Measurements from ENCODE around the gene PHKB. TPM values are rescaled to one million over a fixed set of nuclear protein-coding genes. Genes with fewer than 3 reads are reported as not detected.

PHKB gene
- total RNA-seq, 4 donors from 2014 or later: 62.0 to 164 (median 111) TPM

DNA sequence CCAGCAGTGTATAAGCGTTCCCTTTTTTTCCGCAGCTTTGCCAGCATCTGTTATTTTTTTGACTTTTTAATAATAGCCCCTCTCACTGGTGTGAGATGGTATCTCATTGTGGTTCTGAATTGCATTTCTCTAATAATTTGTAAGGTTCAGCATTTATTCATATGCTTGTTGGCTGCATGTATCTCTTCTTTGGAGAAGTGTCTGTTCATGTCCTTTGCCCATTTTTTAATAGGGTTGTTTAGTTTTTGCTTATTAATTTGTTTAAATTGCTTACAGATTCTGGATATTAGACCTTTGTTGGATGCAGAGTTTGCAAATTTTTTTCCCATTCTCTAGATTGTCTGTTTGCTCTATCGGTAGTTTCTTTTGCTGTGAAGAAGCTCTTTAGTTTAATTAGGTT lies 26.9 kb downstream of the PHKB start:
- Histone ChIP-seq H3K36me3 (no peaks in the 10 kb centered on the region), H3K9me3 (peaks cover 0 to 17% of the 10 kb centered on the region in 2 donors), H3K27ac (no peak overlapping the region), H3K27me3 (no peaks in the 10 kb centered on the region), H3K4me3 (no peak overlapping the region), H3K4me1 (no peaks in the 10 kb centered on the region)
- DNase-seq: no peak
- intact Hi-C loops (cut with DNase I; ENCODE audit: low total_unique reads): no loop called here
- TF ChIP-seq, protein P1, sequence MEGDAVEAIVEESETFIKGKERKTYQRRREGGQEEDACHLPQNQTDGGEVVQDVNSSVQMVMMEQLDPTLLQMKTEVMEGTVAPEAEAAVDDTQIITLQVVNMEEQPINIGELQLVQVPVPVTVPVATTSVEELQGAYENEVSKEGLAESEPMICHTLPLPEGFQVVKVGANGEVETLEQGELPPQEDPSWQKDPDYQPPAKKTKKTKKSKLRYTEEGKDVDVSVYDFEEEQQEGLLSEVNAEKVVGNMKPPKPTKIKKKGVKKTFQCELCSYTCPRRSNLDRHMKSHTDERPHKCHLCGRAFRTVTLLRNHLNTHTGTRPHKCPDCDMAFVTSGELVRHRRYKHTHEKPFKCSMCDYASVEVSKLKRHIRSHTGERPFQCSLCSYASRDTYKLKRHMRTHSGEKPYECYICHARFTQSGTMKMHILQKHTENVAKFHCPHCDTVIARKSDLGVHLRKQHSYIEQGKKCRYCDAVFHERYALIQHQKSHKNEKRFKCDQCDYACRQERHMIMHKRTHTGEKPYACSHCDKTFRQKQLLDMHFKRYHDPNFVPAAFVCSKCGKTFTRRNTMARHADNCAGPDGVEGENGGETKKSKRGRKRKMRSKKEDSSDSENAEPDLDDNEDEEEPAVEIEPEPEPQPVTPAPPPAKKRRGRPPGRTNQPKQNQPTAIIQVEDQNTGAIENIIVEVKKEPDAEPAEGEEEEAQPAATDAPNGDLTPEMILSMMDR (IDR thresholded peaks at IDR 0.05): no peak
- TF ChIP-seq POLR2A (IDR thresholded peaks at IDR 0.05): no peak

DNA sequence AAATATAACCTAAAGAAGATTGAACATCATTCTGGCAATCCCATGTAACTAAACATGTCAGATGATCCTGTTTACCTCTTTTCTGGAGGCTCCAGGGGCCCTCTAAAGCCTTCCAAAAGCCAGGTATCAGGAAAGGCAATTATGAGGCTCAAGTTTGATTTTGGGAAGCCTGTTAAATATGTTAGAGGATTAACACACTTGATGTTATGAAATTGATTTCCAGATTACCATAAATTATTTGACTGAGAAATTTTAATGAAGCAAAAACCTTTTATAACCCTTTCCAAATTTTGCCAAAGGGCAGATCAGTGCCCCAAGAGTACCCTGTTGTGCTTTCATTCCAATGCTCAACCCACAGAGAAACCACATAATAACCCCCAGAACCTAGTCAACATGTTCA lies 29.3 kb downstream of the PHKB start:
- no peak for DNase-seq
- TF ChIP-seq, protein P1 (IDR thresholded peaks at IDR 0.05): no peak
- no peak for TF ChIP-seq POLR2A (IDR thresholded peaks at IDR 0.05)
- Histone ChIP-seq H3K9me3 (peaks cover 0 to 17% of the 10 kb centered on the region in 2 donors), H3K36me3 (no peaks in the 10 kb centered on the region), H3K27ac (no peak overlapping the region), H3K4me1 (no peaks in the 10 kb centered on the region), H3K27me3 (no peaks in the 10 kb centered on the region), H3K4me3 (no peak overlapping the region)
- intact Hi-C loops (cut with DNase I; ENCODE audit: low total_unique reads): no loop called here

DNA sequence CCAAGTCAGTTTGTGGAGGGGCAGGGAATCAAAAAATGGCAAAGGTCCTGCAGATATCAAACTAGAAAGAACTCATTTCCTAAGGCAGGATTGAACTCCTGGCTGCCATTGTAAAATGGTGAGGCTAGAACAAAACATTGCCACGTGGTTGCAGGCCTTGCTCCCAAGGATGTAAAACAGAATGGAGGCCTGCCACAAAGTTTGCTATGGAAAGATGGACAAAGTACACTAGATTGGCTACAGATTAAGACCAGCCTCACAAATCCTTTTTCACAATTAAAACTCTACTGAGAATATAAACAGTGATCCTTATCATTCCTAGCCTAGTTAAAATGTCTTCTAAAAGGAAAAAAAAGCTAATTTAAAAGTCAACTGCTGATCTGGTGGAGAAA lies 30.9 kb downstream of the PHKB start:
- no peak for DNase-seq
- no peak for TF ChIP-seq POLR2A (IDR thresholded peaks at IDR 0.05)
- TF ChIP-seq, protein P1 (IDR thresholded peaks at IDR 0.05): no peak
- Histone ChIP-seq H3K27ac (peak overlapping the region; percentile 49 to 90), H3K36me3 (no peaks in the 10 kb centered on the region), H3K9me3 (peaks cover 0 to 17% of the 10 kb centered on the region in 2 donors), H3K4me1 (no peaks in the 10 kb centered on the region), H3K4me3 (no peak overlapping the region), H3K27me3 (no peaks in the 10 kb centered on the region)
- intact Hi-C loops (cut with DNase I; ENCODE audit: low total_unique reads): no loop called here

DNA sequence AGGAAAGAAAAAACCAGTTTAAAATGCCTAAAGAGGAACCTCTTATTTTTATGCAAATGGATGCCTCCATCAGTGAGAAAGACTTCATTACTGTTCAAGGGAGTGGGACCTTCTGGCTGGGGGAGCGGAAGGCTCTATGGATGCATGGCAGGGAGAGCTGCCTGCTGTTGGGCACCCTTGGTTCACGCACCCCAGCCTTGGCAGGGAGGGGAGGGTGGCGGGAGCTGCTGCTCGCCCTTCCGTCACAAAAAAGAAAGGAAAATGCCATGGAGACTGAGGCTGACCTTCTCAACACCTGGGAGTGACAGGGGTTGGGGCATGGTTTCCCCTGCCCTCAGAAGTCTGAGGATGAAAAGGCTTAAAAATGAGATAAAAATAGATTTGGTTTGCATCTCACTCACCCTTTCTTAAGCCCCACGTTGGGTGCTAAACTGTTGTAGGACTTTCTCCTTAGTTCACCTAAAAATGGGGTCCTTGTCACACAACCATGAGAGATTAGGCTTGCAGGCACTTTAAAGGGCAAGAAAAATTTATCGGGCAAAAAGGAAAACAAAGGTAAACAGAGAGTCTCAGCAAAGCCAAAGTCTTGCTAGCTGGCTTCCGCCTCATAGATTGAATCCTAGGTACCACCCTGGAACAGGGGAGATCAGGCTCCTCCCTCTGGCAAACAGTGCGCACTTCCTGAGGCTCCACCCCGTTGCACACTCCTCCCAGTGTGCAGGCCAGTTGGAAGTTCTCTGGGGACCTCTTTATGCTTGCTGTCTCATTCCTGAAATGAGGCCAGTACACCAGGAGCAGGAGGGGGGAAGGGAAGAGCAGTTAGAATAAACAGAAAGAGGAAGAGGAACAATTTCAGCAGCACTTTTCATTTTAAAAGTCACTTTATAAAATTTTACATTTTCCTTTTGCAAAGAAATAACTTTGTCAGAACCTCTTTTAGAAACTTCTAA lies 31.6 kb downstream of the PHKB start:
- Histone ChIP-seq H3K36me3 (no peaks in the 10 kb centered on the region), H3K27ac (peak overlapping the region; percentile 49 to 90), H3K4me1 (no peaks in the 10 kb centered on the region), H3K4me3 (no peak overlapping the region), H3K9me3 (peaks cover 0 to 17% of the 10 kb centered on the region in 2 donors), H3K27me3 (no peaks in the 10 kb centered on the region)
- TF ChIP-seq POLR2A (IDR thresholded peaks at IDR 0.05): peak in 1 of 2 donors; percentile 41
- TF ChIP-seq, protein P1 (IDR thresholded peaks at IDR 0.05): no peak
- intact Hi-C loops (cut with DNase I; ENCODE audit: low total_unique reads): no loop called here
- peak; percentile 58 to 75 for DNase-seq

Data from uterus (tissue), 4 donors.